NCI-H2081 treated with DMSO at 0.1 percent for 48 hours (cell line): ENCODE data around the gene SLC25A48.

ENCODE experiments used
- DNase-seq: peaks from one replicate; lab custom pipeline; 2025; lab: John Stamatoyannopoulos, UW

Gene SLC25A48

DNA sequence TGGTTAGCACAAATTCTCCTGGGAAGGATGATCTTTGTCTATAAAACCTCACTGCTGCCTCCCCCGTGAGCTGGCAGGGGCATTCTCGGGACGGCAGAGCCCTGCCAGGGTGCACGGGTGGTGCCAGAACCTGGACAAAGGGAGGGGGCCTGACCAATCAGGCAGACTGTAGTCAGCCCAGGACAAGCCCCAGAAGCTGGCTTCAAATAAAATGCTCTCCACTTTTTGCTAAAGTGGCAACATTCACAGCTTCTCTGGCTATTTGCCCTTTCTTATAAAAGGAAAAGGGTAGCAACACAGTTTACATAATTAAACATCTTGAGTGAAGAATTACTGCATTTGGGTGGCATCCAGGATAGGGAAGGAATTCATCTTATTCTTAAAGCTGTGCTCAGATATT lies 46.8 kb downstream of the SLC25A48 start:
- no peak for DNase-seq

GRCh38 chr5:135881819-135882218 lies 47.4 kb downstream of the SLC25A48 start:
- no peak for DNase-seq

DNA sequence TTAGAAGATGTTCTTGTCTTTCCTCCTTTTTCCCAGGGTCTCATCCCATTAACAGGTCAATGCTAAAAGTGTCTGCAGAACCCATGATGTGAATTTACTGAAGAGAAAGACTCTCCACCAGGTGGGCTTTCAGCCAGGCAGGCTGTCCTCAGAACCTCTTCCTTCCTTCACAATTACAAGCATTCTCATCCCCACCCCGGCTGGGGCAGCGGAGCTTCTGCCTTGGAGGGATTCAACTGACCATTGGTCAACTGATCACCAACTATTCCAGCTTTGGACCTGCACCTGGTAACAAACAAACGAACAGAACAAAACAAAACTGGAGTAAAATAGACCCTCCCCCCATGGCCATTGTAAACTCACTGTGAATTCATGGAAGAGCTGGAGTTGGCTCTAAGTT lies 48.6 kb downstream of the SLC25A48 start:
- no peak for DNase-seq

DNA sequence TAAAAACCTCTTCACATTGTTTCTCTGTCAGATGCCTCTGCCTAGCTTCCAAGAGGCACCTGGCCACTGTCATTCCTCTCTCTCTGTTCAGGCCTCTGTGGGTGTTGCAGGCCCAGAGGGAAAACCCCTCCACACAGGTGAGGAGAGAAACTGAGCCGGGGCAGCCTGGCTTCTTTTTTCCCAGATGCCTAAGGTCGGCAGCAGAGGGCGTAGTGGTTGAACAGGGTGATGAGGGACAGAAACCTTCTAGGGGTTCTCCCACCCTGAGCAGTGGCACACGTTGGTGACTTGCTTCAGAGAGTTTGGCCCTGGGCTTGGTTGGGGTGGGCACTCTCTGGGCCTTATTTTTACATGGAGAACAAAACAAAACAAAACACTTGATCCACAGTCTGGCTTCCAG lies 49.0 kb downstream of the SLC25A48 start:
- DNase-seq = no peak

- DNase-seq = no peak
Measured at GRCh38 chr5:135885031-135885430, 50.6 kb downstream of the SLC25A48 start.

- no peak for DNase-seq
Measured at GRCh38 chr5:135886136-135886535, 51.7 kb downstream of the SLC25A48 start.

DNA sequence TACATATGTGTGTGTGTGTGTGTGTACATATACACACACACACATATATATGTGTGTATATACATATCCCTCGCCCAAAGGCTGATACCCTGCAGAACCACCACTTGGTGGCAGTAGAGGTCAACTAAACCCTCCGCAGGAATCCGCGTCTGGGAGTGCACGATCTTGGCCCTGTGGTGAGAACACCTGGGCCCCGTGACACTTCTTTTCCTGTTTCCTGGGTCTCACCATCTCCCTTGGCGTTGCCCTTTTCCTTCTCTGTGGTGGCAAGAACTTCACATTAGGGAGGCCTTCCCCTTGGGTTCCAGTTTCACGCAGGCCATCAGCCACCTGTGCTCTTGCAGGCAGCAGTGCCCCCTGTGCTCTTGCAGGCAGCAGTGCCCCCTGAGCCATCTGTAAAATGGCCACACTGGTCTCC lies 53.0 kb downstream of the SLC25A48 start:
- DNase-seq = peak; percentile 1

DNA sequence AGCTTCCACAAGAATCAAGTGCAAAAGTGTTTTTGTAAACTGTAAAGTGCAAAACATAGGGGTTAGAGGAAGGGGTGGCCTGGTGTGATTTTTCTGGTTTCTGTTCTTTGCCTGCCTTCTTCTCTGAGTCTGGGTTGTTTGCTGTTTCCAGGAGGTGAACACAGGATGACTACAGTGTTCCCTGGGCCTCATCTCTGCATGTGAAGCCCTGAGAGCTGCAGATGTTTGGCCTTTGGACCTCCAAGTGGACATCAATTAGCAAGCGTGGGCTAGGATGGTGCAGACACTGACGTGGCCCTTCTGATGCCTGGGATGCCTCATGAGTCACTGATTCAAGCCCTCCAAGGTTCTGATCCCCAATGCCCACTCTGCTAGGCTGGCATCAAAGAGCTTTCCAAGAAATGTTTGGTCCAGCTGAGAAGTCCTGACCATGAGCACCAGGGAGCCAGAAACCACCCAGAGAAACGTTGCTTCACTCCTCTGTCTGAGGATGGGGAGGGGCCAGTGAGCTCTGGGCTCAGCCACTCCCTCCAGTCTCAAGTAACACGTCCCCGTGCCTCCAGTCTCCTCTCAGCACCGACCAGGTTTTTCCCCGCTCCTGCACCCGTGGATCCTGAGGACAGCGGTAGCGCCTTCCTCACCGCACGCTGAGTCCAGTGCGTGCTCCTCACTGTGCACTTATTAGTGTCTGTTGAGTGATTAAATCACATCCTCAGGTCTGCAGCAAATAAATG lies 53.6 kb downstream of the SLC25A48 start:
- no peak for DNase-seq

DNA sequence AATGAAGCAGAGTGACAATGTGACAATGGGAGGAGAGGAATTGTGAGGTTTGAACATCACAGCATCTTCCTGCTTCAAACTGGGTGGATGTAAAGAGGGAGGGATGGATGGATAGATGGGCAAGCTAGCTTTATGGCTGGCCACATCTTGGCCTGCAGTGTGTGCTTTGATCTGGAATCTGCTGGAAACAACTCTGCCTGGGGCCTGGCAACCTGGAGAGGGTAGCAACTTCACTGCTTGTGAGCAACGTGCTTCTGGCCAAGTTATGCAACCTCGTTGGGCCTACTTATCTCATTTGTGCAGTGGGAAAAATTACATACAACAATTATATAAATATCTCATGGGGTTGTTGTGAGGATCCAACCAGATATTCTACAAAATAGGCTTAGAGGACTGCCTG lies 55.8 kb downstream of the SLC25A48 start:
- DNase-seq = no peak

DNA sequence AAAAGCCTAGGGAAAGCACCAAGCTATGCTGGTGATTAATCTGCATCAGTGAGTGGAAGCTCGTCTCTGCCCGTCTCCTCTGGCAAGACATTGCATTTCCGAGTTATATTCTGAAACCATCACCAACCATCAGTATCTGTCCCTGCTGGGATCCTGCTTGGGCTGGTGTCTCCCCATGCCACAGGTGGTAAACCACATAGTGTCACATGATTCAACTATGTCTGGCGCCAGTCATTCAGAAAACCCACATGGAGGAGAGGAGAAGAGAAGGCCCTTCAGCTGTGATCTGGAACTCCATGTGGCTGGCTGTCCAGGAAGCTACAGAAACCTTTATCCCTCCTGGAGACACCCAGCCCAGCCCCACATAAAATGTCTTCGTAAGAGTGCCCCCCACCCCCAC lies 56.4 kb downstream of the SLC25A48 start:
- no peak for DNase-seq

DNA sequence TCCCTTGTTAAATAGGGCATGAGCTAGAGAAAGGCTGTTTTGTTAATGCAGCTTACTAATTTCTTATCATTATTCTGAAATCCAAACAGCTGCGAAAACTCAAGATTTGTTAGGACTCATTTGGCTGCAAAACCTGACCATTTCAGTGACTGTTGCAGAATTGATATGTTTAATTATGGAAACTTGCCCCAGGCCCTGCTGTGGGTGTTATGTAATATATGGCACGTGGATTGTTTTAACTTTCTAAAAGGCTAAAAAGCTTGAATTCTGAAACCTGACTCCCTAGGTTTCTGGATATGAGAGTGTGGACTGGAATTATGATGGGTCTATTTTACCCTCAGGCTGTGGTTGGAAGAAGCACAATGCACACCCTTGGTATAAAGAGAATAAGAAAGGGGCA lies 56.8 kb downstream of the SLC25A48 start:
- DNase-seq = no peak

DNA sequence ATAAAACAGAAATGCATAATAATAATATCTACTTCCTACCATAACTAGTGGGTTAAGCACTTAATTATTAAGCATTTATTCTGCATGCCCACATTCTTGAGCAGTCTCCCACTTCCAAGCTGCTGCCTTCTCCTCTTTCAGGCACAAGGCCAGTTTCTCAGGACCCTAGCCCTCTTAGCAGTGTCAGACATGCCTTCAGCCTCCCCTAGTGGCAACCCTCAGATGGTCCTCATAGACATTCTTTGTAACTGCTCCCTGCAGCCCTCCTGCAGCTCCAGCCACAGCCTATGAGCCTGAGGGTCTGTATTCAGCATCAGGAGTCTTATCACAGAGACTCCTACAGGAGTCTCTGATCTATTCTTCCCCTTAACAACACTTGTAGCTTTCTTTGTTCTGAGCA lies 57.3 kb downstream of the SLC25A48 start:
- DNase-seq = no peak

GRCh38 chr5:135894276-135894675 lies 59.8 kb downstream of the SLC25A48 start:
- DNase-seq = no peak

- no peak for DNase-seq
Measured at GRCh38 chr5:135894789-135895188, 60.3 kb downstream of the SLC25A48 start.

GRCh38 chr5:135895474-135896006 lies 61.1 kb downstream of the SLC25A48 start, which contains the start of gene IL9:
Gene IL9, minus strand, starts transcription at chr5:135895841. Its CDS starts 25 bp downstream, at chr5:135895816.
- no peak for DNase-seq

DNA sequence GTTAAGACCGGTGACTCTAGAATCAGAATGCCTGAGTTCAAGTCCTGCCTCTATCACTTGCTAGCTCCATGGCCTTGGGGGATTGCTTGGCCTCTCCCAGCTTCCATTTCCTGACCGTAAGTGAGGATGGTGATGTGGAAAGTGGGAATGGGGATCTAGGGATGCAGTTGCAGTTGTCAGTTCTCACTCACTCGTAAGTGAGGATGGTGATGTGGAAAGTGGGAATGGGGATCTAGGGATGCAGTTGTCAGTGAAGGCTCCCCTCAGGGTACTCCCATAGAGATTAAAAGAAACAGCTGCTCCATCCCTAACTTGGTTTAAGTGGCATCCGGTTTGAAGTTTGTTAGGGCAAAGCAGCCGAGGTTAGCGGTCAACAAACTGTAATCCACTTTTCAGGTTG lies 64.2 kb downstream of the SLC25A48 start:
- no peak for DNase-seq

GRCh38 chr5:135900276-135900675 lies 65.8 kb downstream of the SLC25A48 start:
- no peak for DNase-seq

DNA sequence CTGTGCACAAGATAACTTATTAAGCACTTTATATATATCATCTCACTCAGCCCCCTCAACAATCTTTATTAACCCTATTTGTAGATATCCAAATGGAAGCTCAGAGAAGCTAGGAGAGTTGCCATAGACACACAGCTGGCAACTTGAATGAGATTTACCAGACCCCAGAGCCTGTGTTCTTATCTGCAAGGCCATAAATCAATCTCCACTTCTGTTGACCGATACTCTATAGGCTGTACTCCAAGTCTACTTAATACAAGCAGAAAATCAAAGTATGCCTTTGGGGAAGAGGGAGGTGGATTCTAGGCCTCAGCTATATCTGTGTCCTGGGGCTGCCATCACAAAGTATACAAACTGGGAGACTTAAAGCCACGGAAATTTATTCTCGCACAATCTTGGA lies 67.2 kb downstream of the SLC25A48 start:
- no peak for DNase-seq

- DNase-seq = no peak
Measured at GRCh38 chr5:135905144-135905543, 70.7 kb downstream of the SLC25A48 start.

- DNase-seq = no peak
Measured at GRCh38 chr5:135913713-135914626, 79.5 kb downstream of the SLC25A48 start.

GRCh38 chr5:135915466-135916001 lies 81.1 kb downstream of the SLC25A48 start:
- no peak for DNase-seq

- DNase-seq = no peak
Measured at GRCh38 chr5:135916638-135917263, 82.3 kb downstream of the SLC25A48 start.
